ENCODE measurements around the gene TEDDM1. TPM values are rescaled to one million over a fixed set of nuclear protein-coding genes. Genes with fewer than 3 reads are reported as not detected.

Gene TEDDM1
- total and polyA plus RNA-seq, 2 experiments from 2014 or later = not detected

GRCh38 chr1:182405578-182405977, 5.1 kb upstream of the TEDDM1 start:
- Histone ChIP-seq H3K36me3 (ENCODE audit: insufficient read depth) (no peaks in the 10 kb centered on the region), H3K27me3 (ENCODE audit: insufficient read depth) (no peaks in the 10 kb centered on the region), H3K27ac (ENCODE audit: low read depth) (no peak overlapping the region), H3K4me2 (no peak overlapping the region), H4K20me1 (replicated peaks; ENCODE audit: insufficient read depth) (no peaks in the 10 kb centered on the region), H2AFZ (no peak overlapping the region), H3F3A (replicated peaks; ENCODE audit: low read depth) (no peaks in the 10 kb centered on the region), H3K4me1 (ENCODE audit: insufficient read depth) (no peaks in the 10 kb centered on the region), H3K79me2 (replicated peaks; ENCODE audit: insufficient read depth) (no peaks in the 10 kb centered on the region), H3K9me2 (ENCODE audit: insufficient read depth) (no peaks in the 10 kb centered on the region), H3K4me3 (no peak overlapping the region)
- Mint-ChIP-seq H3K9me3 (no peaks in the 10 kb centered on the region), H3K27ac (no peak overlapping the region), H3K27me3 (ENCODE audit: insufficient read depth, low read depth, poor library complexity) (peaks cover under 1% of the 10 kb centered on the region), H3K36me3 (ENCODE audit: low read depth) (no peaks in the 10 kb centered on the region), H3K4me1 (peaks cover 6% of the 10 kb centered on the region; the same call in 2 of the 3 replicates), H3K4me3 (no peak overlapping the region)
- ATAC-seq (no peak), DNase-seq (ENCODE audit: low spot score) (no peak)
- no peak for TF ChIP-seq CTCF (conservative IDR thresholded peaks at IDR 0.05; ENCODE audit: low read depth in 2 of 2)
- no peak for TF ChIP-seq ZNF114 (CRISPR knock-in tag; IDR thresholded peaks at IDR 0.05)
- no peak for TF ChIP-seq POLR2AphosphoS5 (IDR thresholded peaks at IDR 0.05; ENCODE audit: low read depth)
- TF ChIP-seq EZH2phosphoT487 (IDR thresholded peaks at IDR 0.05; ENCODE audit: unreplicated experiment) = no peak
- TF ChIP-seq EZH2 (IDR thresholded peaks at IDR 0.05; ENCODE audit: low read depth, unreplicated experiment) = no peak
- no peak for TF ChIP-seq NANOG (IDR thresholded peaks at IDR 0.05; ENCODE audit: borderline replicate concordance)
- no peak for TF ChIP-seq REST (IDR thresholded peaks at IDR 0.05; ENCODE audit: unreplicated experiment)
- no peak for TF ChIP-seq CREB1 (CRISPR knock-in tag; IDR thresholded peaks at IDR 0.05; ENCODE audit: low read depth)

GRCh38 chr1:182404781-182405180, 4.3 kb upstream of the TEDDM1 start:
- H3K27me3 ChIP-seq (ENCODE audit: insufficient read depth) = no peaks in the 10 kb centered on the region
- H3K27me3 Mint-ChIP-seq (ENCODE audit: insufficient read depth, low read depth, poor library complexity) = peaks cover 2% of the 10 kb centered on the region
- ATAC-seq = peak; percentile 86

More at GRCh38 chr1:182404781-182405180, 4.3 kb upstream of the TEDDM1 start:
- Mint-ChIP-seq H3K36me3 (ENCODE audit: low read depth) (no peaks in the 10 kb centered on the region), H3K9me3 (no peaks in the 10 kb centered on the region), H3K4me3 (no peak overlapping the region), H3K27ac (no peak overlapping the region), H3K4me1 (peaks cover 6% of the 10 kb centered on the region; the same call in 2 of the 3 replicates)
- no peak overlapping the region for H3K4me2 ChIP-seq
- H3K4me1 ChIP-seq (ENCODE audit: insufficient read depth) = no peaks in the 10 kb centered on the region
- no peaks in the 10 kb centered on the region for H3F3A ChIP-seq (replicated peaks; ENCODE audit: low read depth)
- no peaks in the 10 kb centered on the region for H3K79me2 ChIP-seq (replicated peaks; ENCODE audit: insufficient read depth)
- H2AFZ ChIP-seq = no peak overlapping the region
- peaks cover 3% of the 10 kb centered on the region; the same call in 1 of the 2 replicates for H3K9me2 ChIP-seq (ENCODE audit: insufficient read depth)
- H3K4me3 ChIP-seq = no peak overlapping the region
- H4K20me1 ChIP-seq (replicated peaks; ENCODE audit: insufficient read depth) = no peaks in the 10 kb centered on the region
- no peak overlapping the region for H3K27ac ChIP-seq (ENCODE audit: low read depth)
- no peak for TF ChIP-seq STAT1 (IDR thresholded peaks at IDR 0.05; ENCODE audit: unreplicated experiment)
- no peak for TF ChIP-seq ZNF331 (CRISPR knock-in tag; IDR thresholded peaks at IDR 0.05; ENCODE audit: low read depth)
- TF ChIP-seq CTCF (conservative IDR thresholded peaks at IDR 0.05; ENCODE audit: low read depth in 2 of 2) = peak; percentile 36 to 50; a peak in 3 of 4 replicates
- DNase-seq (ENCODE audit: low spot score) = peak; percentile 56
- no peaks in the 10 kb centered on the region for H3K36me3 ChIP-seq (ENCODE audit: insufficient read depth)

Measured in GM23338 (cell line).